GM23338 (cell line): ENCODE data around the gene TAF4. TPM values are rescaled to one million over a fixed set of nuclear protein-coding genes. Genes with fewer than 3 reads are reported as not detected.

Source experiments
- ATAC-seq: fragments of 200-7000 bp; cut with Tn5 transposase; 3 replicates; pipeline ENCODE4 v1.9.1; 2020
- DNase-seq: peaks from one replicate; pipeline ENCODE4 v3.0.0-alpha.2; 2015; ENCODE audit warnings: low spot score
- H2AFZ ChIP-seq: fragments of 200-600 bp; sonication (generic); 2 replicates; pipeline ENCODE4 v1.8.0; 2016; ENCODE audit warnings: antibody characterized with exemption, mild to moderate bottlenecking, moderate library complexity
- H3F3A ChIP-seq: fragments of 200-600 bp; sonication (generic); replicated peaks from 2 replicates; pipeline ENCODE4 v1.8.0; 2017; ENCODE audit warnings: antibody characterized with exemption, mixed run types, low read depth
- H3K27ac ChIP-seq: fragments of 200-600 bp; sonication (generic); 2 replicates; pipeline ENCODE4 v1.6.1; 2016; ENCODE audit warnings: low read depth
- H3K27me3 ChIP-seq: fragments of 200-600 bp; sonication (generic); 2 replicates; pipeline ENCODE4 v1.8.0; 2016; ENCODE audit warnings: mild to moderate bottlenecking, mixed run types, moderate library complexity; ENCODE audit not compliant: insufficient read depth
- H3K36me3 ChIP-seq: fragments of 200-600 bp; sonication (generic); 2 replicates; pipeline ENCODE4 v1.8.0; 2016; ENCODE audit warnings: mild to moderate bottlenecking; ENCODE audit not compliant: insufficient read depth
- H3K4me1 ChIP-seq: fragments of 200-600 bp; sonication (generic); 2 replicates; pipeline ENCODE4 v1.8.0; 2016; ENCODE audit warnings: mild to moderate bottlenecking, moderate library complexity; ENCODE audit not compliant: insufficient read depth
- H3K4me2 ChIP-seq: fragments of 200-600 bp; sonication (generic); 2 replicates; pipeline ENCODE4 v1.7.1; 2017; ENCODE audit warnings: mixed run types
- H3K4me3 ChIP-seq: fragments of 200-600 bp; sonication (generic); 2 replicates; pipeline ENCODE4 v1.6.1; 2016; ENCODE audit warnings: mixed run types
- H3K79me2 ChIP-seq: fragments of 200-600 bp; sonication (generic); replicated peaks from 2 replicates; pipeline ENCODE4 v1.8.0; 2017; ENCODE audit warnings: mild to moderate bottlenecking; ENCODE audit not compliant: insufficient read depth
- H3K9me2 ChIP-seq: fragments of 200-600 bp; sonication (generic); 2 replicates; pipeline ENCODE4 v1.8.0; 2017; ENCODE audit not compliant: insufficient read depth
- H4K20me1 ChIP-seq: fragments of 200-600 bp; sonication (generic); replicated peaks from 2 replicates; pipeline ENCODE4 v1.8.0; 2017; ENCODE audit warnings: mild to moderate bottlenecking; ENCODE audit not compliant: insufficient read depth
- H3K27ac Mint-ChIP-seq: 2 replicates; pipeline ENCODE4 v1.8.0; 2020; ENCODE audit warnings: inconsistent platforms, mild to moderate bottlenecking, moderate library complexity, mixed read lengths
- H3K27me3 Mint-ChIP-seq: 3 replicates; pipeline ENCODE4 v1.8.0; 2022; ENCODE audit warnings: low read depth, mild to moderate bottlenecking, moderate library complexity, mixed read lengths, inconsistent platforms; ENCODE audit not compliant: insufficient read depth, poor library complexity
- H3K36me3 Mint-ChIP-seq: 3 replicates; pipeline ENCODE4 v1.8.0; 2021; ENCODE audit warnings: low read depth, mild to moderate bottlenecking, inconsistent platforms, moderate library complexity, mixed read lengths
- H3K4me1 Mint-ChIP-seq: 3 replicates; pipeline ENCODE4 v1.8.0; 2020; ENCODE audit warnings: mild to moderate bottlenecking, inconsistent platforms, mixed read lengths
- H3K4me3 Mint-ChIP-seq: 3 replicates; pipeline ENCODE4 v1.8.0; 2021; ENCODE audit warnings: moderate library complexity, mild to moderate bottlenecking, inconsistent platforms, mixed read lengths
- H3K9me3 Mint-ChIP-seq: 3 replicates; pipeline ENCODE4 v1.8.0; 2020; ENCODE audit warnings: moderate library complexity, mild to moderate bottlenecking, inconsistent platforms, mixed read lengths
- CREB1 ChIP-seq: fragments of 250-450 bp; sonication (Bioruptor Pico); IDR thresholded peaks from 2 replicates; pipeline ENCODE4 v1.5.0; 2020; ENCODE audit warnings: low read depth, mild to moderate bottlenecking, moderate library complexity
- EZH2 ChIP-seq: fragments of 200-600 bp; sonication (generic); IDR thresholded peaks from one replicate; pipeline ENCODE4 v1.8.0; 2017; ENCODE audit warnings: antibody characterized with exemption, mild to moderate bottlenecking, low read depth; ENCODE audit not compliant: unreplicated experiment
- EZH2phosphoT487 ChIP-seq: fragments of 200-600 bp; sonication (generic); IDR thresholded peaks from one replicate; pipeline ENCODE4 v1.8.1; 2018; ENCODE audit warnings: antibody characterized with exemption; ENCODE audit not compliant: unreplicated experiment
- JUNB ChIP-seq: IDR thresholded peaks from one replicate; pipeline ENCODE4 v1.6.1; 2016; ENCODE audit warnings: antibody characterized with exemption; ENCODE audit not compliant: unreplicated experiment
- NANOG ChIP-seq: IDR thresholded peaks from 2 replicates; pipeline ENCODE4 v1.6.1; 2016; ENCODE audit warnings: antibody characterized with exemption, borderline replicate concordance
- POLR2AphosphoS5 ChIP-seq: IDR thresholded peaks from 2 replicates; pipeline ENCODE4 v1.6.1; 2016; ENCODE audit warnings: antibody characterized with exemption, low read depth
- STAT1 ChIP-seq: IDR thresholded peaks from one replicate; pipeline ENCODE4 v1.6.1; 2016; ENCODE audit warnings: antibody characterized with exemption; ENCODE audit not compliant: unreplicated experiment
- ZNF114 ChIP-seq: fragments of 250-450 bp; sonication (Bioruptor Pico); IDR thresholded peaks from 2 replicates; pipeline ENCODE4 v1.5.0; 2020; ENCODE audit warnings: mild to moderate bottlenecking, moderate library complexity
- ZNF331 ChIP-seq: fragments of 250-450 bp; sonication (Bioruptor Pico); IDR thresholded peaks from 2 replicates; pipeline ENCODE4 v1.5.0; 2020; ENCODE audit warnings: low read depth, mild to moderate bottlenecking, moderate library complexity
- polyA plus RNA-seq: library from polyadenylated mRNA; unstranded; fragments of >200 nt; fragmentation: Nextera tagmentation; extraction: Ambion mirVana; gene quantifications from 2 replicates; pipeline ENCODE4 v1.2.1, GENCODE V29; 2016
- total RNA-seq: library from RNA; depleted of rRNA; stranded (reverse); fragments of >200 nt; shearing (Covaris generic); gene quantifications from 2 replicates; pipeline ENCODE4 v1.2.3, GENCODE V29; 2014
- TF ChIP-seq, protein P1 (sequence below): IDR thresholded peaks from 2 replicates; pipeline ENCODE4 v1.6.1; 2016; ENCODE audit warnings: antibody characterized with exemption
- TF ChIP-seq, protein P2 (sequence below), 2 experiments: fragments of 200-600 bp in 1 of 2; sonication (generic) in 1 of 2; conservative IDR thresholded peaks; 2 replicates each; pipeline versions ENCODE4 v1.5.1 to v1.6.1; 2016 to 2017; ENCODE audit warnings: antibody characterized with exemption in 2 of 2, low read depth in 2 of 2, mild to moderate bottlenecking in 2 of 2, moderate library complexity in 1 of 2
- TF ChIP-seq, protein P3 (sequence below): IDR thresholded peaks from one replicate; pipeline ENCODE4 v1.6.1; 2018; ENCODE audit warnings: antibody characterized with exemption; ENCODE audit not compliant: unreplicated experiment
- TF ChIP-seq, protein P4 (sequence below): fragments of 250-450 bp; sonication (Bioruptor Pico); IDR thresholded peaks from 2 replicates; pipeline ENCODE4 v1.5.0; 2020; ENCODE audit warnings: mild to moderate bottlenecking, moderate library complexity

Gene TAF4
- total and polyA plus RNA-seq, 2 experiments from 2014 or later = 7.2 to 60.0 TPM

DNA sequence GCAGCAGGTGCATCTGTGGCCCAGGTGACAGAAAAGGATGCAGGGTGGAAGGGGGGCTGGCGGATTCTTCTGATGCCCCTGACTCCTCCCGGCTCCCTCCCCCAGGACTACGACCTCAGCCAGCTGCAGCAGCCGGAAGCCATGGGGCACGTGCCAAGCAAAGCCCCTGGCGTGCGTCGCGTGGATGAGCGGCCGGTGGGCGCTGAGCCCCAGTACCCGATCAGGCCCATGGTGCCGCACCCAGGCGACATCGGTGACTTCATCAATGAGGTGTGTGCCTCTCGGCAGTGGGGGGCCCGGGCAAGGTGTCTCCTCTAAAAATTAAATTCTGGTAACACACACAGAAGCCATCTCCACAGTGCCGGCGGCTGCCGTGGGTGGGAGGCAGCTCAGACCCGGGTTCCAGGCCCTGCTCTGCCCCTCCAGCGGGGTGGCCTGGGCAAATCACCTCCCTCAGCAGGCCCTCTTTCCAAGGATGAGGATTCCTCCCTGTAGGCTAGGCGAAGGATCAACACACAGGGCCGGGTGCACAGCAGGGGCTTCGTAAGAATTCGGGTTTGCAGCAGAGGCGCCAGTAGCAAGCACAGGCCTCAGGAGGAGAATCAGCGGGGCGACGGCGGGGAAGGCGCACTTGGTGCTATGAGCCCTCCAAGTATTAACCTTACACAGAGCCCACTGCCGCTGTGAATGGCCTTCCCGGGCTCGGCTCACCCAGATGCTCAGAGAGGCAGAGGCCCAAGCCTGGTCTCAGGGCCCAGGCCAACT lies 131.5 kb downstream of the TAF4 start:
- Histone ChIP-seq H3K79me2 (no peaks in the 10 kb centered on the region), H3K4me1 (no peaks in the 10 kb centered on the region), H3K27me3 (no peaks in the 10 kb centered on the region), H3K9me2 (no peaks in the 10 kb centered on the region), H3K27ac (no peak overlapping the region), H3K4me3 (no peak overlapping the region), H2AFZ (no peak overlapping the region), H3K4me2 (no peak overlapping the region), H4K20me1 (no peaks in the 10 kb centered on the region), H3K36me3 (no peaks in the 10 kb centered on the region), H3F3A (no peaks in the 10 kb centered on the region)
- TF ChIP-seq, protein P1, sequence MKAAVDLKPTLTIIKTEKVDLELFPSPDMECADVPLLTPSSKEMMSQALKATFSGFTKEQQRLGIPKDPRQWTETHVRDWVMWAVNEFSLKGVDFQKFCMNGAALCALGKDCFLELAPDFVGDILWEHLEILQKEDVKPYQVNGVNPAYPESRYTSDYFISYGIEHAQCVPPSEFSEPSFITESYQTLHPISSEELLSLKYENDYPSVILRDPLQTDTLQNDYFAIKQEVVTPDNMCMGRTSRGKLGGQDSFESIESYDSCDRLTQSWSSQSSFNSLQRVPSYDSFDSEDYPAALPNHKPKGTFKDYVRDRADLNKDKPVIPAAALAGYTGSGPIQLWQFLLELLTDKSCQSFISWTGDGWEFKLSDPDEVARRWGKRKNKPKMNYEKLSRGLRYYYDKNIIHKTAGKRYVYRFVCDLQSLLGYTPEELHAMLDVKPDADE = no peak
- no peak for TF ChIP-seq JUNB
- no peak for TF ChIP-seq STAT1
- no peak for TF ChIP-seq POLR2AphosphoS5
- no peak for TF ChIP-seq CREB1 (CRISPR knock-in tag)
- TF ChIP-seq, protein P2, sequence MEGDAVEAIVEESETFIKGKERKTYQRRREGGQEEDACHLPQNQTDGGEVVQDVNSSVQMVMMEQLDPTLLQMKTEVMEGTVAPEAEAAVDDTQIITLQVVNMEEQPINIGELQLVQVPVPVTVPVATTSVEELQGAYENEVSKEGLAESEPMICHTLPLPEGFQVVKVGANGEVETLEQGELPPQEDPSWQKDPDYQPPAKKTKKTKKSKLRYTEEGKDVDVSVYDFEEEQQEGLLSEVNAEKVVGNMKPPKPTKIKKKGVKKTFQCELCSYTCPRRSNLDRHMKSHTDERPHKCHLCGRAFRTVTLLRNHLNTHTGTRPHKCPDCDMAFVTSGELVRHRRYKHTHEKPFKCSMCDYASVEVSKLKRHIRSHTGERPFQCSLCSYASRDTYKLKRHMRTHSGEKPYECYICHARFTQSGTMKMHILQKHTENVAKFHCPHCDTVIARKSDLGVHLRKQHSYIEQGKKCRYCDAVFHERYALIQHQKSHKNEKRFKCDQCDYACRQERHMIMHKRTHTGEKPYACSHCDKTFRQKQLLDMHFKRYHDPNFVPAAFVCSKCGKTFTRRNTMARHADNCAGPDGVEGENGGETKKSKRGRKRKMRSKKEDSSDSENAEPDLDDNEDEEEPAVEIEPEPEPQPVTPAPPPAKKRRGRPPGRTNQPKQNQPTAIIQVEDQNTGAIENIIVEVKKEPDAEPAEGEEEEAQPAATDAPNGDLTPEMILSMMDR (conservative IDR thresholded peaks at IDR 0.05; ENCODE audit: low read depth in 2 of 2) = no peak
- TF ChIP-seq ZNF331 (CRISPR knock-in tag) = no peak
- TF ChIP-seq EZH2 = no peak
- TF ChIP-seq, protein P3, sequence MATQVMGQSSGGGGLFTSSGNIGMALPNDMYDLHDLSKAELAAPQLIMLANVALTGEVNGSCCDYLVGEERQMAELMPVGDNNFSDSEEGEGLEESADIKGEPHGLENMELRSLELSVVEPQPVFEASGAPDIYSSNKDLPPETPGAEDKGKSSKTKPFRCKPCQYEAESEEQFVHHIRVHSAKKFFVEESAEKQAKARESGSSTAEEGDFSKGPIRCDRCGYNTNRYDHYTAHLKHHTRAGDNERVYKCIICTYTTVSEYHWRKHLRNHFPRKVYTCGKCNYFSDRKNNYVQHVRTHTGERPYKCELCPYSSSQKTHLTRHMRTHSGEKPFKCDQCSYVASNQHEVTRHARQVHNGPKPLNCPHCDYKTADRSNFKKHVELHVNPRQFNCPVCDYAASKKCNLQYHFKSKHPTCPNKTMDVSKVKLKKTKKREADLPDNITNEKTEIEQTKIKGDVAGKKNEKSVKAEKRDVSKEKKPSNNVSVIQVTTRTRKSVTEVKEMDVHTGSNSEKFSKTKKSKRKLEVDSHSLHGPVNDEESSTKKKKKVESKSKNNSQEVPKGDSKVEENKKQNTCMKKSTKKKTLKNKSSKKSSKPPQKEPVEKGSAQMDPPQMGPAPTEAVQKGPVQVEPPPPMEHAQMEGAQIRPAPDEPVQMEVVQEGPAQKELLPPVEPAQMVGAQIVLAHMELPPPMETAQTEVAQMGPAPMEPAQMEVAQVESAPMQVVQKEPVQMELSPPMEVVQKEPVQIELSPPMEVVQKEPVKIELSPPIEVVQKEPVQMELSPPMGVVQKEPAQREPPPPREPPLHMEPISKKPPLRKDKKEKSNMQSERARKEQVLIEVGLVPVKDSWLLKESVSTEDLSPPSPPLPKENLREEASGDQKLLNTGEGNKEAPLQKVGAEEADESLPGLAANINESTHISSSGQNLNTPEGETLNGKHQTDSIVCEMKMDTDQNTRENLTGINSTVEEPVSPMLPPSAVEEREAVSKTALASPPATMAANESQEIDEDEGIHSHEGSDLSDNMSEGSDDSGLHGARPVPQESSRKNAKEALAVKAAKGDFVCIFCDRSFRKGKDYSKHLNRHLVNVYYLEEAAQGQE = no peak
- TF ChIP-seq ZNF114 (CRISPR knock-in tag) = no peak
- TF ChIP-seq, protein P4, sequence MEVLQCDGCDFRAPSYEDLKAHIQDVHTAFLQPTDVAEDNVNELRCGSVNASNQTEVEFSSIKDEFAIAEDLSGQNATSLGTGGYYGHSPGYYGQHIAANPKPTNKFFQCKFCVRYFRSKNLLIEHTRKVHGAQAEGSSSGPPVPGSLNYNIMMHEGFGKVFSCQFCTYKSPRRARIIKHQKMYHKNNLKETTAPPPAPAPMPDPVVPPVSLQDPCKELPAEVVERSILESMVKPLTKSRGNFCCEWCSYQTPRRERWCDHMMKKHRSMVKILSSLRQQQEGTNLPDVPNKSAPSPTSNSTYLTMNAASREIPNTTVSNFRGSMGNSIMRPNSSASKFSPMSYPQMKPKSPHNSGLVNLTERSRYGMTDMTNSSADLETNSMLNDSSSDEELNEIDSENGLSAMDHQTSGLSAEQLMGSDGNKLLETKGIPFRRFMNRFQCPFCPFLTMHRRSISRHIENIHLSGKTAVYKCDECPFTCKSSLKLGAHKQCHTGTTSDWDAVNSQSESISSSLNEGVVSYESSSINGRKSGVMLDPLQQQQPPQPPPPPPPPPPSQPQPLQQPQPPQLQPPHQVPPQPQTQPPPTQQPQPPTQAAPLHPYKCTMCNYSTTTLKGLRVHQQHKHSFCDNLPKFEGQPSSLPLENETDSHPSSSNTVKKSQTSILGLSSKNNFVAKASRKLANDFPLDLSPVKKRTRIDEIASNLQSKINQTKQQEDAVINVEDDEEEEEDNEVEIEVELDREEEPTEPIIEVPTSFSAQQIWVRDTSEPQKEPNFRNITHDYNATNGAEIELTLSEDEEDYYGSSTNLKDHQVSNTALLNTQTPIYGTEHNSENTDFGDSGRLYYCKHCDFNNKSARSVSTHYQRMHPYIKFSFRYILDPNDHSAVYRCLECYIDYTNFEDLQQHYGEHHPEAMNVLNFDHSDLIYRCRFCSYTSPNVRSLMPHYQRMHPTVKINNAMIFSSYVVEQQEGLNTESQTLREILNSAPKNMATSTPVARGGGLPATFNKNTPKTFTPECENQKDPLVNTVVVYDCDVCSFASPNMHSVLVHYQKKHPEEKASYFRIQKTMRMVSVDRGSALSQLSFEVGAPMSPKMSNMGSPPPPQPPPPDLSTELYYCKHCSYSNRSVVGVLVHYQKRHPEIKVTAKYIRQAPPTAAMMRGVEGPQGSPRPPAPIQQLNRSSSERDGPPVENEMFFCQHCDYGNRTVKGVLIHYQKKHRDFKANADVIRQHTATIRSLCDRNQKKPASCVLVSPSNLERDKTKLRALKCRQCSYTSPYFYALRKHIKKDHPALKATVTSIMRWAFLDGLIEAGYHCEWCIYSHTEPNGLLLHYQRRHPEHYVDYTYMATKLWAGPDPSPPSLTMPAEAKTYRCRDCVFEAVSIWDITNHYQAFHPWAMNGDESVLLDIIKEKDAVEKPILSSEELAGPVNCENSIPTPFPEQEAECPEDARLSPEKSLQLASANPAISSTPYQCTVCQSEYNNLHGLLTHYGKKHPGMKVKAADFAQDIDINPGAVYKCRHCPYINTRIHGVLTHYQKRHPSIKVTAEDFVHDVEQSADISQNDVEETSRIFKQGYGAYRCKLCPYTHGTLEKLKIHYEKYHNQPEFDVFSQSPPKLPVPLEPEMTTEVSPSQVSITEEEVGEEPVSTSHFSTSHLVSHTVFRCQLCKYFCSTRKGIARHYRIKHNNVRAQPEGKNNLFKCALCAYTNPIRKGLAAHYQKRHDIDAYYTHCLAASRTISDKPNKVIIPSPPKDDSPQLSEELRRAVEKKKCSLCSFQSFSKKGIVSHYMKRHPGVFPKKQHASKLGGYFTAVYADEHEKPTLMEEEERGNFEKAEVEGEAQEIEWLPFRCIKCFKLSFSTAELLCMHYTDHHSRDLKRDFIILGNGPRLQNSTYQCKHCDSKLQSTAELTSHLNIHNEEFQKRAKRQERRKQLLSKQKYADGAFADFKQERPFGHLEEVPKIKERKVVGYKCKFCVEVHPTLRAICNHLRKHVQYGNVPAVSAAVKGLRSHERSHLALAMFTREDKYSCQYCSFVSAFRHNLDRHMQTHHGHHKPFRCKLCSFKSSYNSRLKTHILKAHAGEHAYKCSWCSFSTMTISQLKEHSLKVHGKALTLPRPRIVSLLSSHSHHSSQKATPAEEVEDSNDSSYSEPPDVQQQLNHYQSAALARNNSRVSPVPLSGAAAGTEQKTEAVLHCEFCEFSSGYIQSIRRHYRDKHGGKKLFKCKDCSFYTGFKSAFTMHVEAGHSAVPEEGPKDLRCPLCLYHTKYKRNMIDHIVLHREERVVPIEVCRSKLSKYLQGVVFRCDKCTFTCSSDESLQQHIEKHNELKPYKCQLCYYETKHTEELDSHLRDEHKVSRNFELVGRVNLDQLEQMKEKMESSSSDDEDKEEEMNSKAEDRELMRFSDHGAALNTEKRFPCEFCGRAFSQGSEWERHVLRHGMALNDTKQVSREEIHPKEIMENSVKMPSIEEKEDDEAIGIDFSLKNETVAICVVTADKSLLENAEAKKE (CRISPR knock-in tag) = no peak
- TF ChIP-seq NANOG = no peak
- TF ChIP-seq EZH2phosphoT487 = no peak
- H3K27ac Mint-ChIP-seq = no peak overlapping the region
- H3K4me3 Mint-ChIP-seq = no peak overlapping the region
- H3K27me3 Mint-ChIP-seq = peaks cover 15% of the 10 kb centered on the region
- H3K4me1 Mint-ChIP-seq = peaks cover 22% of the 10 kb centered on the region
- ATAC-seq (peak; percentile 79), DNase-seq (peak; percentile 63)
- H3K9me3 Mint-ChIP-seq = peaks cover 2% of the 10 kb centered on the region; the same call in 2 of the 3 replicates
- H3K36me3 Mint-ChIP-seq = peaks cover under 1% of the 10 kb centered on the region; the same call in 1 of the 3 replicates
